Measurements from ENCODE around the gene TMEM174. TPM values are rescaled to one million over a fixed set of nuclear protein-coding genes. Genes with fewer than 3 reads are reported as not detected.
A peak's percentile ranks its signal among the peaks of the same experiment; 100 is the strongest.

The TMEM174 gene
- total RNA-seq, 1 donor from 2014 or later = not detected

DNA sequence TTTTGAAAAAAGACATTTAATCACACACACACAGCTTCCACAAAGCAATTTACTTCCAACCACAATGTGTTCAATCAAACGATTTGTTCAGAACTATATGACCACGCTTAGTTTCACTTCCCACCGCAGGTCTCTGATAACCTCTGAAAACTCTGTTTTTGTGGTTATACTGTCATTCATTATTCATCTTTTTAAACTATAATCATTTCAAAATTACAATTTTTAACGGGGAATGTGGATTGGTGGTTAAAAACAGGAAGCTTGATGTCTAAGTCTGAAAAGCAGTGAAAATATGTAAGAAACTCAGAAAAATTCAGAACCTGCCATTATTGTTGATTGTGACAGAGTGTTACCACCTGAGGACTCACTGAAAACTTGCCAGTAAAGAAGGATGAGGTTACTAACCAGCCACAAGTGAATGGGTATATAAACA, 12.7 kb upstream of the TMEM174 start:
- intact Hi-C loops (cut with DNase I) = no loop called here
- Histone ChIP-seq H3K4me3 (no peak overlapping the region), H3K27me3 (no peaks in the 10 kb centered on the region), H3K36me3 (no peaks in the 10 kb centered on the region), H3K27ac (no peak overlapping the region), H3K4me1 (no peaks in the 10 kb centered on the region), H3K9me3 (no peaks in the 10 kb centered on the region)
- TF ChIP-seq POLR2AphosphoS5 (IDR thresholded peaks at IDR 0.05; ENCODE audit: insufficient read depth in 1 of 2, low read depth in 1 of 2) (no peak), POLR2A (IDR thresholded peaks at IDR 0.05) (no peak)
- TF ChIP-seq, protein P1, sequence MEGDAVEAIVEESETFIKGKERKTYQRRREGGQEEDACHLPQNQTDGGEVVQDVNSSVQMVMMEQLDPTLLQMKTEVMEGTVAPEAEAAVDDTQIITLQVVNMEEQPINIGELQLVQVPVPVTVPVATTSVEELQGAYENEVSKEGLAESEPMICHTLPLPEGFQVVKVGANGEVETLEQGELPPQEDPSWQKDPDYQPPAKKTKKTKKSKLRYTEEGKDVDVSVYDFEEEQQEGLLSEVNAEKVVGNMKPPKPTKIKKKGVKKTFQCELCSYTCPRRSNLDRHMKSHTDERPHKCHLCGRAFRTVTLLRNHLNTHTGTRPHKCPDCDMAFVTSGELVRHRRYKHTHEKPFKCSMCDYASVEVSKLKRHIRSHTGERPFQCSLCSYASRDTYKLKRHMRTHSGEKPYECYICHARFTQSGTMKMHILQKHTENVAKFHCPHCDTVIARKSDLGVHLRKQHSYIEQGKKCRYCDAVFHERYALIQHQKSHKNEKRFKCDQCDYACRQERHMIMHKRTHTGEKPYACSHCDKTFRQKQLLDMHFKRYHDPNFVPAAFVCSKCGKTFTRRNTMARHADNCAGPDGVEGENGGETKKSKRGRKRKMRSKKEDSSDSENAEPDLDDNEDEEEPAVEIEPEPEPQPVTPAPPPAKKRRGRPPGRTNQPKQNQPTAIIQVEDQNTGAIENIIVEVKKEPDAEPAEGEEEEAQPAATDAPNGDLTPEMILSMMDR (IDR thresholded peaks at IDR 0.05) = no peak
- no peak for DNase-seq (ENCODE audit: extremely low spot score in 2 of 2)

DNA sequence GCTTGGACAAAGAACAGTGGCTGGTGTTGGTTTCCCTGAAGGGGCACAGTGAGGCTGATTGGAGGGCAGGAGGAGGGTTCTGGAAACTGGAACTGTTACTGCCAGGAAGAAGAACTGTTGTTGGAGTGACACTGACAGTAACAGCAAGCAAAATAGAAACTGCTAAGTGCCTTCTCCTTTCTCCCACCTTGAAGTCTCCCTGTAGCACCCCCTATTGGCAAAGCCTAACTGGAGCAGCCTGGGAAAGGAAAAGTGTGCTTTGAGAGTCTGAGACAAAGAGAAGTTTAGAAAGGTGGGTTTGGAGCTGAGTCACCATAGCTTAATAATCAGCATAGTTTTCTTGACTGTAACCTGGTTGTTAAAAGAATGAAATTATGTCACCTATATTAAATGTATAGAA, 2.5 kb upstream of the TMEM174 start:
- no peak for TF ChIP-seq POLR2A (IDR thresholded peaks at IDR 0.05)
- TF ChIP-seq, protein P1 (IDR thresholded peaks at IDR 0.05) = no peak
- no peak for TF ChIP-seq POLR2AphosphoS5 (IDR thresholded peaks at IDR 0.05; ENCODE audit: insufficient read depth in 1 of 2, low read depth in 1 of 2)
- intact Hi-C loops (cut with DNase I) = no loop called here
- H3K4me3 ChIP-seq = no peak overlapping the region

DNA sequence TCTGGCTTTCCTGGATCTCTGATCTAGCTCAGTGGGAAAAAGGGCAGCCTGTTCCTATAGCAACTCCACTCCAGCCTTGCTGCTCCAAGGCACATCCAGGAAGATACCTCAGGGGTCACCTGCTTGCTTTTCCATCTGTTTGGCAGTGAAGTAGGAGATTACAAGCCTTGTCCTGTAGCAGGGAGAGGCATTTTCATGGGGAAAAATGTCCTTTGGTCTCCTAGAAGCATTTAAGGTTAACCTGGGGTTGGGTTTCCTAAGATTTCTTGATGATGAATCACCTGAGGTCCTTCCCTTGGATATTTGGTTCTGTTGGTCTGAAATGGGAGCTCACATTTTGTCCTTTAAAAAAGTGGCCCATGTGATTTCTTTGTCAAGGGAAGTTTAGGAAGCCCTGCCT, 1.5 kb upstream of the TMEM174 start:
- Histone ChIP-seq H3K27ac (no peak overlapping the region), H3K27me3 (no peaks in the 10 kb centered on the region), H3K4me3 (no peak overlapping the region), H3K36me3 (no peaks in the 10 kb centered on the region), H3K4me1 (no peaks in the 10 kb centered on the region), H3K9me3 (no peaks in the 10 kb centered on the region)
- peak in 1 of 2 donors; percentile 20 for DNase-seq (ENCODE audit: extremely low spot score in 2 of 2)
- intact Hi-C loops (cut with DNase I) = no loop called here
- TF ChIP-seq POLR2AphosphoS5 (IDR thresholded peaks at IDR 0.05; ENCODE audit: insufficient read depth in 1 of 2, low read depth in 1 of 2) (no peak), POLR2A (IDR thresholded peaks at IDR 0.05) (no peak)
- TF ChIP-seq, protein P1 (IDR thresholded peaks at IDR 0.05) = no peak

More for the DNA sequence above, 2.5 kb upstream of the TMEM174 start:
- H3K9me3 ChIP-seq = no peaks in the 10 kb centered on the region
- H3K27ac ChIP-seq = no peak overlapping the region
- H3K27me3 ChIP-seq = no peaks in the 10 kb centered on the region
- H3K4me1 ChIP-seq = no peaks in the 10 kb centered on the region
- DNase-seq (ENCODE audit: extremely low spot score in 2 of 2) = peak in 1 of 2 donors; percentile 42
- H3K36me3 ChIP-seq = no peaks in the 10 kb centered on the region

DNA sequence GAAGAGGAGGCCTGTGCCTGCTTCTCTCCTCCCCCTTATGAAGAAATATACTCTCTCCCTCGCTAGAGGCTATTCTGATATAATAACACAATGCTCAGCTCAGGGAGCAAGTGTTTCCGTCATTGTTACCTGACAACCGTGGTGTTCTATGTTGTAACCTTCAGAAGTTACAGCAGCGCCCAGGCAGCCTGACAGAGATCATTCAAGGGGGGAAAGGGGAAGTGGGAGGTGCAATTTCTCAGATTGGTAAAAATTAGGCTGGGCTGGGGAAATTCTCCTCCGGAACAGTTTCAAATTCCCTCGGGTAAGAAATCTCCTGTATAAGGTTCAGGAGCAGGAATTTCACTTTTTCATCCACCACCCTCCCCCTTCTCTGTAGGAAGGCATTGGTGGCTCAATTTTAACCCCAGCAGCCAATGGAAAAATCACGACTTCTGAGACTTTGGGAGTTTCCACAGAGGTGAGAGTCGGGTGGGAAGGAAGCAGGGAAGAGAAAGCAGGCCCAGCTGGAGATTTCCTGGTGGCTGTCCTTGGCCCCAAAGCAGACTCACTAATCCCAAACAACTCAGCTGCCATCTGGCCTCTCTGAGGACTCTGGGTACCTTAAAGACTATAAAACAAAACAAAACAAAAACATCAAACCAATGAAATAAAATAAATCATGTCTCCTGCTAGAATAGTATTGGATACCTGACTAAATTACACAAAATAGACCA, 1.3 kb downstream of the TMEM174 start:
- TF ChIP-seq POLR2A (IDR thresholded peaks at IDR 0.05) (no peak), POLR2AphosphoS5 (IDR thresholded peaks at IDR 0.05; ENCODE audit: insufficient read depth in 1 of 2, low read depth in 1 of 2) (no peak)
- TF ChIP-seq, protein P1 (IDR thresholded peaks at IDR 0.05) = no peak
- peak in 1 of 2 donors; percentile 29 for DNase-seq (ENCODE audit: extremely low spot score in 2 of 2)
- no peaks in the 10 kb centered on the region for H3K9me3 ChIP-seq
- no peaks in the 10 kb centered on the region for H3K36me3 ChIP-seq
- intact Hi-C loops (cut with DNase I) = no loop called here
- H3K27me3 ChIP-seq = no peaks in the 10 kb centered on the region
- no peaks in the 10 kb centered on the region for H3K4me1 ChIP-seq
- H3K27ac ChIP-seq = no peak overlapping the region
- no peak overlapping the region for H3K4me3 ChIP-seq

DNA sequence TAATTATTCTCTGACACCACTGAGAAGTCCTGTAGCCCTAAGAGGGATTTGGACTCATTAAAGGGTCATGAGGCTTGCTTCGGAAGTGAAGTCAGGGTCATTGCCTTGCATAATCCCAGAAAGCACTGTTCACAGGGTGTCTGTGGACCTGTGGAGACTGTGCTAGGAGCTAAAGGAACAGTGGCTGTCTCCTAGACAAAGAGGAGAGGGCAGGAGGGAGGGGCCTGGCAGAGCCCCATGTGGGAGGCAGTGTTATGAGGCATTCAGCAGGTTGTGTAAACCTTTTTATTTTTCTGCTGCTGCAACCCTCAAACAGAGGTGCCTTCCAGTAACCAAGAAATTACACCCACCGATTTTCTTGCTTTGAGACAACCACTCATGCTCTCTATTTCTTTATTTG, 3.3 kb downstream of the TMEM174 start:
- no peak overlapping the region for H3K4me3 ChIP-seq
- no peak overlapping the region for H3K27ac ChIP-seq
- H3K4me1 ChIP-seq = no peaks in the 10 kb centered on the region
- intact Hi-C loops (cut with DNase I) = no loop called here
- peak in 1 of 2 donors; percentile 27 for DNase-seq (ENCODE audit: extremely low spot score in 2 of 2)
- no peaks in the 10 kb centered on the region for H3K9me3 ChIP-seq
- H3K27me3 ChIP-seq = no peaks in the 10 kb centered on the region
- H3K36me3 ChIP-seq = no peaks in the 10 kb centered on the region
- TF ChIP-seq, protein P1 (IDR thresholded peaks at IDR 0.05) = no peak
- TF ChIP-seq POLR2A (IDR thresholded peaks at IDR 0.05) (no peak), POLR2AphosphoS5 (IDR thresholded peaks at IDR 0.05; ENCODE audit: insufficient read depth in 1 of 2, low read depth in 1 of 2) (no peak)

Data from vagina (tissue), 2 donors.